ENCODE results near the gene ARHGEF11. TPM values are rescaled to one million over a fixed set of nuclear protein-coding genes. Genes with fewer than 3 reads are reported as not detected.

ARHGEF11 gene
- total and polyA plus RNA-seq, 2 of the 4 experiments (the other 2 are of a cell fraction): 16.8 to 17.2 TPM

- H2AK9ac ChIP-seq (replicated peaks; ENCODE audit: low read depth, low read length, poor library complexity): no peak overlapping the region
- DNase-seq (no peak), ATAC-seq (ENCODE audit: low read depth) (no peak)
- H3K9me1 ChIP-seq (ENCODE audit: insufficient read depth, low read length): peaks cover 10% of the 10 kb centered on the region
- no peaks in the 10 kb centered on the region; a peak in 2 of 4 replicates for H3K79me1 ChIP-seq (ENCODE audit: low read depth in 1 of 2, low read length in 2 of 2)
- H4K20me1 ChIP-seq (ENCODE audit: insufficient read depth, low read length): no peaks in the 10 kb centered on the region
- peaks cover 45% of the 10 kb centered on the region for H3K36me3 ChIP-seq (ENCODE audit: control insufficient read depth, insufficient read depth, low read length)
- H2BK120ac ChIP-seq (ENCODE audit: low read depth, low read length): no peak overlapping the region
- no TSS peak for BruUV-seq (replicated peaks)
- H3K4ac ChIP-seq (ENCODE audit: low read depth, low read length): no peak overlapping the region
- no peak overlapping the region for H2BK20ac ChIP-seq (ENCODE audit: low read depth, low read length)
- H3K9me3 ChIP-seq (ENCODE audit: control insufficient read depth, insufficient read depth, low read length): no peaks in the 10 kb centered on the region
- H3K14ac ChIP-seq (replicated peaks; ENCODE audit: low read depth, low read length): no peak overlapping the region
- H3K56ac ChIP-seq (ENCODE audit: extremely low read depth, insufficient read depth, low read length): no peak overlapping the region
- no peak overlapping the region for H3K4me3 ChIP-seq (ENCODE audit: insufficient read depth, low read depth, low read length)
- ChIA-PET CTCF (no interaction called here), POLR2A (ENCODE audit: unreplicated experiment) (no interaction called here)
- no peak overlapping the region for H3K18ac ChIP-seq (ENCODE audit: low read depth, low read length)
- no peaks in the 10 kb centered on the region for H3K4me1 ChIP-seq (ENCODE audit: control insufficient read depth, insufficient read depth, low read length)
- no peak overlapping the region for H4K5ac ChIP-seq (ENCODE audit: low read depth, low read length)
- in situ Hi-C loops (cut with MboI; ENCODE audit: low sequenced_read_pairs) (no loop called here), intact Hi-C loops (cut with micrococcal nuclease) (no loop called here), dilution Hi-C loops (cut with HindIII; ENCODE audit: low sequenced_read_pairs, unreplicated experiment) (no loop called here)
- H3K23ac ChIP-seq (ENCODE audit: low read depth, low read length): no peak overlapping the region
- H4K91ac ChIP-seq (ENCODE audit: insufficient read depth, low read depth, low read length): no peak overlapping the region
- H2AK5ac ChIP-seq (ENCODE audit: low read depth, low read length): no peak overlapping the region
- H2BK5ac ChIP-seq (ENCODE audit: low read depth, low read length, poor library complexity, severe bottlenecking): no peak overlapping the region
- no peak for TF ChIP-seq SMC3 (IDR thresholded peaks at IDR 0.05; ENCODE audit: low read depth, low read length)
- no peak for TF ChIP-seq RFX5 (IDR thresholded peaks at IDR 0.05; ENCODE audit: low read depth, low read length)
- no peak overlapping the region for H3K9ac ChIP-seq (ENCODE audit: low read depth, low read length)
- H4K8ac ChIP-seq (ENCODE audit: low read depth in 2 of 2, low read length in 2 of 2): no peak overlapping the region
- no peak overlapping the region for H3K27ac ChIP-seq (ENCODE audit: insufficient read depth, low read length)
- no CpG with 5 or more reads among the region's 4 CpGs for WGBS, 2 experiments (ENCODE audit: extremely low coverage in 2 of 2, insufficient read length in 1 of 2)
- no peak overlapping the region for H2BK15ac ChIP-seq (ENCODE audit: low read depth, low read length)
- no peak overlapping the region for H3K4me2 ChIP-seq (ENCODE audit: low read depth, low read length)
- H3K27me3 ChIP-seq (ENCODE audit: control insufficient read depth, insufficient read depth, low read length): no peaks in the 10 kb centered on the region
- no peak overlapping the region for H2AFZ ChIP-seq (replicated peaks; ENCODE audit: low read length, poor library complexity)
Observed at GRCh38 chr1:156980551-156980950, 65.0 kb downstream of the ARHGEF11 start.

All from IMR-90 (cell line).